Prostate gland (tissue), 1 donor: ENCODE measurements around the gene ZNF862.

Source experiments
- POLR2A ChIP-seq: fragments of 450-650 bp; IDR thresholded peaks from one replicate; pipeline ENCODE4 v1.6.1; 2016; ENCODE audit warnings: antibody characterized with exemption, mild to moderate bottlenecking
- POLR2AphosphoS5 ChIP-seq: sonication (generic); formaldehyde crosslinking; IDR thresholded peaks from one replicate; pipeline ENCODE4 v1.6.1; 2017; ENCODE audit warnings: antibody characterized with exemption

- TF ChIP-seq POLR2A: no peak
- no peak for TF ChIP-seq POLR2AphosphoS5
These were observed 35.9 kb downstream of the ZNF862 start for GRCh38 chr7:149873970-149874643.
